Lower lobe of right lung (tissue), 2 donors: Measurements from ENCODE around the gene FER1L5. TPM values are rescaled to one million over a fixed set of nuclear protein-coding genes. Genes with fewer than 3 reads are reported as not detected.

Source experiments
- ATAC-seq, 2 donors: fragments of 200-7000 bp; cut with Tn5 transposase; one replicate each; pipeline ENCODE4 v1.9.1; 2020 to 2022; ENCODE audit warnings: mild to moderate bottlenecking in 2 of 2, moderate library complexity in 2 of 2
- DNase-seq: peaks from one replicate; pipeline ENCODE4 v3.0.0-alpha.2; 2020
- H3K27ac ChIP-seq: fragments of 200-600 bp; one replicate; pipeline ENCODE4 v1.8.0; 2022
- H3K27me3 ChIP-seq: fragments of 200-600 bp; one replicate; pipeline ENCODE4 v1.8.0; 2022; ENCODE audit warnings: low read depth
- H3K36me3 ChIP-seq: fragments of 200-600 bp; one replicate; pipeline ENCODE4 v1.8.0; 2022; ENCODE audit warnings: mild to moderate bottlenecking
- H3K4me1 ChIP-seq: fragments of 200-600 bp; one replicate; pipeline ENCODE4 v1.8.0; 2022
- H3K4me3 ChIP-seq: fragments of 200-600 bp; one replicate; pipeline ENCODE4 v1.8.0; 2022; ENCODE audit warnings: mild to moderate bottlenecking
- H3K9me3 ChIP-seq: fragments of 200-600 bp; one replicate; pipeline ENCODE4 v1.8.0; 2022
- CTCF ChIP-seq: fragments of 200-600 bp; IDR thresholded peaks from one replicate; pipeline ENCODE4 v1.8.0; 2022; ENCODE audit warnings: antibody characterized with exemption, mild to moderate bottlenecking
- intact Hi-C: fragments of 100-400 bp; cut with DNase I; formaldehyde crosslinking; loops from one replicate; pipeline ENCODE4 v1.11.0; 2022
- long read RNA-seq: library from polyadenylated mRNA; unstranded; transcript quantifications from one replicate; pipeline ENCODE4 v2.0.0, GENCODE V29; 2021
- total RNA-seq: library from RNA; stranded (reverse); fragmentation: NEBNext Ultra II Directional; extraction: Animal tissue kit (Norgen Biotek cat#: 25700); gene quantifications from one replicate; pipeline ENCODE4 v1.2.1, GENCODE V29; 2021
- donor health status: DM: no; HTN: yes; CAD: no; lungs with severe emphysema.

Gene FER1L5
- total RNA-seq, result 0.44 TPM
- long read RNA-seq, partial matches to known transcripts, result 0 of 1 reads
- long read RNA-seq, other reads (novel, unspliced or antisense), result 1 of 1 reads

DNA sequence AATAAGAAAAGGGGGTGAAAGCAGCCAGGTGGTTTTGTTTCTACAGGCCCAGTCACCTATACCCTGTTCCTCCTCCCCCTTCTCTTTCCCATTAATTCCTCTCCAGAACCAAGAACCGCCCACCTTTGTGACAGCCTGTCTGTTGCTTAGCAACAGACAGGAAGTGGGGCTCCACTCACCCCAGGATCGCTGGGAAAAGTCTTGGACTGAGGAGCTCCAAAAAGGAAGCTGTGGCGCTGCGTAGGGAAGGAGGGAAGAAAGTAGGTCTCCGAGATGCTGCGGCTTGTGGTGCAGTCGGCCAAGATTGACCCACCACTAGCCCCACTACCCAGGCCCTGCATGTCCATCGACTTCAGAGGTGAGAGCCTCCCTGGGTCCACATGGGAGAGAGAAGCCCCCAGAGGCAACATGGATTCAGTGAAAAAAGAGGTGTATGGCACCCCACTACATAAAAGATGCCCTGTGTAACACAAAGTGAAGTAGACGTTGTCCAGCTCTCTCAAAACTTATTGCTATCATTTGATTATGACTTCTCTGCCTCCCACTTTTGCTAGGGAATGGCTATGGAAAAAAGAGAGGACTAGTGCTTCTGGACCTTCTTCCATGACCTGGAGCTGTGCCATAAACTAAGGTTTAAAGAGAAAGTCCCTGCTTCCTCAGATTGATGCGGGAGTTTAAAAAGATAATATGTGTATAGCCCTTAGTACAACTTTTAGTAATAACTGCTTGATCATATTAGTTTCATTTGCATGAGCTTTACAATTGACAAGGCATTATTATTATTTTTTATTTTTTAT is at the start of gene FER1L5:
Gene FER1L5 (plus strand): TSS at position 201 of the 797 bp plus-strand sequence. CDS start 73 bp downstream, at position 274.
- Histone ChIP-seq H3K36me3 (no peaks in the 10 kb centered on the region), H3K9me3 (no peaks in the 10 kb centered on the region), H3K4me1 (no peaks in the 10 kb centered on the region), H3K4me3 (peak within 1 kb of the TSS; percentile 6), H3K27me3 (no peaks in the 10 kb centered on the region), H3K27ac (no peak within 1 kb of the TSS)
- ATAC-seq (no peak), DNase-seq (no peak)
- intact Hi-C loops, result no loop called here
- no peak for TF ChIP-seq CTCF

- peaks cover 79% of the 10 kb centered on the region for H3K36me3 ChIP-seq
- no peak overlapping the region for H3K27ac ChIP-seq
- no peak overlapping the region for H3K4me3 ChIP-seq
- no peak for ATAC-seq
- no peaks in the 10 kb centered on the region for H3K9me3 ChIP-seq
- H3K27me3 ChIP-seq, result no peaks in the 10 kb centered on the region
- TF ChIP-seq CTCF, result no peak
- DNase-seq, result no peak
- peaks cover 4% of the 10 kb centered on the region for H3K4me1 ChIP-seq
- intact Hi-C loops, result no loop called here
Observed at GRCh38 chr2:96594282-96594681, 48.3 kb upstream of the FER1L5 start.

GRCh38 chr2:96594691-96595152 is 47.8 kb upstream of the FER1L5 start:
- Histone ChIP-seq H3K27ac (no peak overlapping the region), H3K9me3 (no peaks in the 10 kb centered on the region), H3K4me3 (no peak overlapping the region), H3K27me3 (no peaks in the 10 kb centered on the region), H3K4me1 (peaks cover 4% of the 10 kb centered on the region), H3K36me3 (peaks cover 83% of the 10 kb centered on the region)
- ATAC-seq (no peak), DNase-seq (no peak)
- intact Hi-C loops, result no loop called here
- no peak for TF ChIP-seq CTCF

DNA sequence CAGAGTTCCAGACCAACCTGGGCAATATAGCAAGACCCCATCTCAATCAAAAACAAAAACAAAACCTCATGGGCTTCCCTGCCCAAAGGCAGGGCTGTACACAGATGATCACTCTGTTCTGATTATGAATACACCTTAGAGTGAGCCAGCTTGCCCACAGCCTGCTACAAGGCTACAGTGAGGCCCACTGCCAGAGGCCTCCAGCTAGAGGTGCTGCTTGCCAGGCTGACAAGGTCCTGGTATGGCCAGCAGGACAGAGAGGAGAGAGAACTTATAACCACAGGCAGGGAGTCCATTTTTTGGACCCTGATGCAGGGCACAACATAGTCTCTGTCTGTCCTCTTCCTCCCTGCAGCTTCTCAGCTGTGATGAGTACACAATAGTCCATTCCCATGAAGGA is 46.0 kb upstream of the FER1L5 start:
- Histone ChIP-seq H3K4me1 (peaks cover 4% of the 10 kb centered on the region), H3K9me3 (no peaks in the 10 kb centered on the region), H3K27me3 (no peaks in the 10 kb centered on the region), H3K36me3 (peaks cover 100% of the 10 kb centered on the region), H3K27ac (peak overlapping the region; percentile 21), H3K4me3 (no peak overlapping the region)
- intact Hi-C loops, result no loop called here
- no peak for ATAC-seq
- DNase-seq, result no peak
- no peak for TF ChIP-seq CTCF

DNA sequence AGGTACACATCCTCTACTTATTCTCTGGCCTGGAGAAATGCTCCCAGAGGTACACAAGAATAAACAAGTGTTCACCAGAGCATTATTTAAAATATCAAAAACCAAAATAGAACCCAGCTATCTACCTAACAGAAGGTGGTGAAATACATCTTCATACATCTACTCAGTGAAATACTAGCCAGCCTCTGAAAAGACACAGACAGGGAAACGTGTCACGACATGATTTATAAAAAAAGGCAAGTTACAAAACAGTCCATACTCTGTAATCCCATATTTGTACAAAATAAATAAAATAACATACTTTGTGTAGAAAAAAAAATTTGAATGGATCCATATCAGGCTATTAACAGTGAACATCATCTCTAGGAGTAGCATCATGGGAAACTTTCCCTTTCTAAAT is 42.6 kb upstream of the FER1L5 start:
- Histone ChIP-seq H3K9me3 (no peaks in the 10 kb centered on the region), H3K27ac (no peak overlapping the region), H3K4me3 (no peak overlapping the region), H3K27me3 (no peaks in the 10 kb centered on the region), H3K36me3 (peaks cover 100% of the 10 kb centered on the region), H3K4me1 (peaks cover 5% of the 10 kb centered on the region)
- ATAC-seq (no peak), DNase-seq (no peak)
- intact Hi-C loops, result no loop called here
- no peak for TF ChIP-seq CTCF
